GM23338 (cell line): ENCODE measurements around the gene ERBB4. TPM values are rescaled to one million over a fixed set of nuclear protein-coding genes. Genes with fewer than 3 reads are reported as not detected.
"Not testable (repeated sequence)": the region's sequence is repeated elsewhere in the genome, so short reads cannot be mapped to it uniquely, and the experiment has no call there.

ENCODE experiments used
- ATAC-seq: fragments of 200-7000 bp; cut with Tn5 transposase; 3 replicates; pipeline ENCODE4 v1.9.1; 2020
- DNase-seq: peaks from one replicate; pipeline ENCODE4 v3.0.0-alpha.2; 2015; ENCODE audit warnings: low spot score
- H2AFZ ChIP-seq: fragments of 200-600 bp; sonication (generic); 2 replicates; pipeline ENCODE4 v1.8.0; 2016; ENCODE audit warnings: antibody characterized with exemption, mild to moderate bottlenecking, moderate library complexity
- H3F3A ChIP-seq: fragments of 200-600 bp; sonication (generic); replicated peaks from 2 replicates; pipeline ENCODE4 v1.8.0; 2017; ENCODE audit warnings: antibody characterized with exemption, mixed run types, low read depth
- H3K27ac ChIP-seq: fragments of 200-600 bp; sonication (generic); 2 replicates; pipeline ENCODE4 v1.6.1; 2016; ENCODE audit warnings: low read depth
- H3K27me3 ChIP-seq: fragments of 200-600 bp; sonication (generic); 2 replicates; pipeline ENCODE4 v1.8.0; 2016; ENCODE audit warnings: mild to moderate bottlenecking, mixed run types, moderate library complexity; ENCODE audit not compliant: insufficient read depth
- H3K36me3 ChIP-seq: fragments of 200-600 bp; sonication (generic); 2 replicates; pipeline ENCODE4 v1.8.0; 2016; ENCODE audit warnings: mild to moderate bottlenecking; ENCODE audit not compliant: insufficient read depth
- H3K4me1 ChIP-seq: fragments of 200-600 bp; sonication (generic); 2 replicates; pipeline ENCODE4 v1.8.0; 2016; ENCODE audit warnings: mild to moderate bottlenecking, moderate library complexity; ENCODE audit not compliant: insufficient read depth
- H3K4me2 ChIP-seq: fragments of 200-600 bp; sonication (generic); 2 replicates; pipeline ENCODE4 v1.7.1; 2017; ENCODE audit warnings: mixed run types
- H3K4me3 ChIP-seq: fragments of 200-600 bp; sonication (generic); 2 replicates; pipeline ENCODE4 v1.6.1; 2016; ENCODE audit warnings: mixed run types
- H3K79me2 ChIP-seq: fragments of 200-600 bp; sonication (generic); replicated peaks from 2 replicates; pipeline ENCODE4 v1.8.0; 2017; ENCODE audit warnings: mild to moderate bottlenecking; ENCODE audit not compliant: insufficient read depth
- H3K9me2 ChIP-seq: fragments of 200-600 bp; sonication (generic); 2 replicates; pipeline ENCODE4 v1.8.0; 2017; ENCODE audit not compliant: insufficient read depth
- H4K20me1 ChIP-seq: fragments of 200-600 bp; sonication (generic); replicated peaks from 2 replicates; pipeline ENCODE4 v1.8.0; 2017; ENCODE audit warnings: mild to moderate bottlenecking; ENCODE audit not compliant: insufficient read depth
- H3K27ac Mint-ChIP-seq: 2 replicates; pipeline ENCODE4 v1.8.0; 2020; ENCODE audit warnings: inconsistent platforms, mild to moderate bottlenecking, moderate library complexity, mixed read lengths
- H3K27me3 Mint-ChIP-seq: 3 replicates; pipeline ENCODE4 v1.8.0; 2022; ENCODE audit warnings: low read depth, mild to moderate bottlenecking, moderate library complexity, mixed read lengths, inconsistent platforms; ENCODE audit not compliant: insufficient read depth, poor library complexity
- H3K36me3 Mint-ChIP-seq: 3 replicates; pipeline ENCODE4 v1.8.0; 2021; ENCODE audit warnings: low read depth, mild to moderate bottlenecking, inconsistent platforms, moderate library complexity, mixed read lengths
- H3K4me1 Mint-ChIP-seq: 3 replicates; pipeline ENCODE4 v1.8.0; 2020; ENCODE audit warnings: mild to moderate bottlenecking, inconsistent platforms, mixed read lengths
- H3K4me3 Mint-ChIP-seq: 3 replicates; pipeline ENCODE4 v1.8.0; 2021; ENCODE audit warnings: moderate library complexity, mild to moderate bottlenecking, inconsistent platforms, mixed read lengths
- H3K9me3 Mint-ChIP-seq: 3 replicates; pipeline ENCODE4 v1.8.0; 2020; ENCODE audit warnings: moderate library complexity, mild to moderate bottlenecking, inconsistent platforms, mixed read lengths
- CTCF ChIP-seq, 2 experiments: fragments of 200-600 bp in 1 of 2; sonication (generic) in 1 of 2; conservative IDR thresholded peaks; 2 replicates each; pipeline versions ENCODE4 v1.5.1 to v1.6.1; 2016 to 2017; ENCODE audit warnings: antibody characterized with exemption in 2 of 2, low read depth in 2 of 2, mild to moderate bottlenecking in 2 of 2, moderate library complexity in 1 of 2
- EZH2 ChIP-seq: fragments of 200-600 bp; sonication (generic); IDR thresholded peaks from one replicate; pipeline ENCODE4 v1.8.0; 2017; ENCODE audit warnings: antibody characterized with exemption, mild to moderate bottlenecking, low read depth; ENCODE audit not compliant: unreplicated experiment
- EZH2phosphoT487 ChIP-seq: fragments of 200-600 bp; sonication (generic); IDR thresholded peaks from one replicate; pipeline ENCODE4 v1.8.1; 2018; ENCODE audit warnings: antibody characterized with exemption; ENCODE audit not compliant: unreplicated experiment
- JUNB ChIP-seq: IDR thresholded peaks from one replicate; pipeline ENCODE4 v1.6.1; 2016; ENCODE audit warnings: antibody characterized with exemption; ENCODE audit not compliant: unreplicated experiment
- NANOG ChIP-seq: IDR thresholded peaks from 2 replicates; pipeline ENCODE4 v1.6.1; 2016; ENCODE audit warnings: antibody characterized with exemption, borderline replicate concordance
- REST ChIP-seq: IDR thresholded peaks from one replicate; pipeline ENCODE4 v1.6.1; 2018; ENCODE audit warnings: antibody characterized with exemption; ENCODE audit not compliant: unreplicated experiment
- ZNF114 ChIP-seq: fragments of 250-450 bp; sonication (Bioruptor Pico); IDR thresholded peaks from 2 replicates; pipeline ENCODE4 v1.5.0; 2020; ENCODE audit warnings: mild to moderate bottlenecking, moderate library complexity
- ZNF331 ChIP-seq: fragments of 250-450 bp; sonication (Bioruptor Pico); IDR thresholded peaks from 2 replicates; pipeline ENCODE4 v1.5.0; 2020; ENCODE audit warnings: low read depth, mild to moderate bottlenecking, moderate library complexity
- polyA plus RNA-seq: library from polyadenylated mRNA; unstranded; fragments of >200 nt; fragmentation: Nextera tagmentation; extraction: Ambion mirVana; gene quantifications from 2 replicates; pipeline ENCODE4 v1.2.1, GENCODE V29; 2016
- total RNA-seq: library from RNA; depleted of rRNA; stranded (reverse); fragments of >200 nt; shearing (Covaris generic); gene quantifications from 2 replicates; pipeline ENCODE4 v1.2.3, GENCODE V29; 2014

ERBB4 gene
- total and polyA plus RNA-seq, 2 experiments from 2014 or later: 0.73 to 1.1 TPM

- not testable (repeated sequence) for H3K4me3 ChIP-seq
Measured at GRCh38 chr2:212461708-212462107, 76.9 kb downstream of the ERBB4 start.

GRCh38 chr2:212454149-212454548, 84.5 kb downstream of the ERBB4 start:
- Histone ChIP-seq H3K9me2 (no peaks in the 10 kb centered on the region), H3K27ac (no peak overlapping the region), H3K4me1 (peaks cover 11% of the 10 kb centered on the region; the same call in 1 of the 2 replicates), H3K4me3 (no peak overlapping the region), H3K27me3 (no peaks in the 10 kb centered on the region), H3K79me2 (no peaks in the 10 kb centered on the region), H3K36me3 (no peaks in the 10 kb centered on the region), H3F3A (no peaks in the 10 kb centered on the region), H2AFZ (no peak overlapping the region), H3K4me2 (no peak overlapping the region), H4K20me1 (no peaks in the 10 kb centered on the region)
- no peak for TF ChIP-seq EZH2
- TF ChIP-seq ZNF331: no peak
- no peak for TF ChIP-seq REST
- no peak for TF ChIP-seq EZH2phosphoT487
- Mint-ChIP-seq H3K27ac (no peak overlapping the region), H3K4me1 (peaks cover 18% of the 10 kb centered on the region), H3K4me3 (no peak overlapping the region), H3K36me3 (no peaks in the 10 kb centered on the region), H3K9me3 (no peaks in the 10 kb centered on the region), H3K27me3 (peaks cover 2% of the 10 kb centered on the region)
- ATAC-seq: no peak
- DNase-seq: no peak

More at GRCh38 chr2:212461708-212462107, 76.9 kb downstream of the ERBB4 start:
- H3K4me2 ChIP-seq, H4K20me1 ChIP-seq, H2AFZ ChIP-seq, H3F3A ChIP-seq, ATAC-seq, H3K27ac ChIP-seq, H3K27me3 ChIP-seq, H3K4me3 Mint-ChIP-seq, H3K4me1 ChIP-seq, H3K36me3 ChIP-seq, H3K27ac Mint-ChIP-seq, H3K4me1 Mint-ChIP-seq, DNase-seq, H3K27me3 Mint-ChIP-seq, H3K79me2 ChIP-seq, H3K9me2 ChIP-seq: not testable (repeated sequence)
- Mint-ChIP-seq H3K9me3 (peaks cover 24% of the 10 kb centered on the region), H3K36me3 (peaks cover 17% of the 10 kb centered on the region; the same call in 2 of the 3 replicates)

- Histone ChIP-seq H2AFZ (no peak overlapping the region), H3K9me2 (no peaks in the 10 kb centered on the region), H3K79me2 (no peaks in the 10 kb centered on the region), H3F3A (no peaks in the 10 kb centered on the region), H3K36me3 (no peaks in the 10 kb centered on the region), H3K4me3 (no peak overlapping the region), H3K27me3 (no peaks in the 10 kb centered on the region), H3K4me2 (no peak overlapping the region), H3K4me1 (peaks cover 11% of the 10 kb centered on the region; the same call in 1 of the 2 replicates), H3K27ac (no peak overlapping the region), H4K20me1 (no peaks in the 10 kb centered on the region)
- H3K4me3 Mint-ChIP-seq: no peak overlapping the region
- H3K36me3 Mint-ChIP-seq: no peaks in the 10 kb centered on the region
- ATAC-seq (peak; percentile 52), DNase-seq (peak; percentile 15)
- H3K27me3 Mint-ChIP-seq: peaks cover 2% of the 10 kb centered on the region
- H3K4me1 Mint-ChIP-seq: peaks cover 18% of the 10 kb centered on the region
- no peaks in the 10 kb centered on the region for H3K9me3 Mint-ChIP-seq
- H3K27ac Mint-ChIP-seq: peak overlapping the region; percentile 96
- TF ChIP-seq JUNB: no peak
- no peak for TF ChIP-seq NANOG
- no peak for TF ChIP-seq REST
- no peak for TF ChIP-seq ZNF114 (CRISPR knock-in tag)
- TF ChIP-seq ZNF331: no peak
- no peak for TF ChIP-seq CTCF (conservative IDR thresholded peaks at IDR 0.05; ENCODE audit: low read depth in 2 of 2)
Measured at GRCh38 chr2:212451786-212452231, 86.8 kb downstream of the ERBB4 start.
